Measurements from ENCODE around the gene MINDY3.

- TF ChIP-seq, protein P1, sequence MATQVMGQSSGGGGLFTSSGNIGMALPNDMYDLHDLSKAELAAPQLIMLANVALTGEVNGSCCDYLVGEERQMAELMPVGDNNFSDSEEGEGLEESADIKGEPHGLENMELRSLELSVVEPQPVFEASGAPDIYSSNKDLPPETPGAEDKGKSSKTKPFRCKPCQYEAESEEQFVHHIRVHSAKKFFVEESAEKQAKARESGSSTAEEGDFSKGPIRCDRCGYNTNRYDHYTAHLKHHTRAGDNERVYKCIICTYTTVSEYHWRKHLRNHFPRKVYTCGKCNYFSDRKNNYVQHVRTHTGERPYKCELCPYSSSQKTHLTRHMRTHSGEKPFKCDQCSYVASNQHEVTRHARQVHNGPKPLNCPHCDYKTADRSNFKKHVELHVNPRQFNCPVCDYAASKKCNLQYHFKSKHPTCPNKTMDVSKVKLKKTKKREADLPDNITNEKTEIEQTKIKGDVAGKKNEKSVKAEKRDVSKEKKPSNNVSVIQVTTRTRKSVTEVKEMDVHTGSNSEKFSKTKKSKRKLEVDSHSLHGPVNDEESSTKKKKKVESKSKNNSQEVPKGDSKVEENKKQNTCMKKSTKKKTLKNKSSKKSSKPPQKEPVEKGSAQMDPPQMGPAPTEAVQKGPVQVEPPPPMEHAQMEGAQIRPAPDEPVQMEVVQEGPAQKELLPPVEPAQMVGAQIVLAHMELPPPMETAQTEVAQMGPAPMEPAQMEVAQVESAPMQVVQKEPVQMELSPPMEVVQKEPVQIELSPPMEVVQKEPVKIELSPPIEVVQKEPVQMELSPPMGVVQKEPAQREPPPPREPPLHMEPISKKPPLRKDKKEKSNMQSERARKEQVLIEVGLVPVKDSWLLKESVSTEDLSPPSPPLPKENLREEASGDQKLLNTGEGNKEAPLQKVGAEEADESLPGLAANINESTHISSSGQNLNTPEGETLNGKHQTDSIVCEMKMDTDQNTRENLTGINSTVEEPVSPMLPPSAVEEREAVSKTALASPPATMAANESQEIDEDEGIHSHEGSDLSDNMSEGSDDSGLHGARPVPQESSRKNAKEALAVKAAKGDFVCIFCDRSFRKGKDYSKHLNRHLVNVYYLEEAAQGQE (IDR thresholded peaks at IDR 0.05; ENCODE audit: insufficient read depth in 1 of 2, low read depth in 2 of 2, low read length in 2 of 2) = no peak
- TF ChIP-seq POLR2AphosphoS5 (IDR thresholded peaks at IDR 0.05; ENCODE audit: low read depth, low read length) = no peak
- no peak for TF ChIP-seq TAF1 (IDR thresholded peaks at IDR 0.05; ENCODE audit: borderline replicate concordance, insufficient read depth, low read length)
- TF ChIP-seq FOXP2 (optimal IDR thresholded peaks at IDR 0.05; ENCODE audit: borderline replicate concordance, extremely low read depth, extremely low read length, insufficient read depth) = no peak
- TF ChIP-seq SIN3A (IDR thresholded peaks at IDR 0.05; ENCODE audit: borderline replicate concordance, insufficient read depth, low read length) = no peak
Observed at GRCh38 chr10:15737656-15738055, 122.7 kb downstream of the MINDY3 start.

Measured in PFSK-1 (cell line).